Endothelial cell of umbilical vein (primary cell): ENCODE measurements around the gene VWA5B2. TPM values are rescaled to one million over a fixed set of nuclear protein-coding genes. Genes with fewer than 3 reads are reported as not detected.

Experiments
- BruUV-seq: library from RNA; stranded (reverse); fragments of 400-500 nt; replicated peaks from 2 replicates; lab custom pipeline; 2021; lab: Mats Ljungman, UMichigan
- CTCF ChIA-PET: fragments of 300-600, 350-600 bp; sonication (Branson Sonifier 250); formaldehyde crosslinking; loops from one replicate; lab custom pipeline; 2021; ENCODE audit warnings: antibody characterized with exemption, inconsistent platforms; lab: Charles Lee
- POLR2A ChIA-PET: fragments of 300-600, 350-600 bp; sonication (Branson Sonifier 250); formaldehyde crosslinking; loops from one replicate; lab custom pipeline; 2021; ENCODE audit warnings: antibody characterized with exemption, inconsistent platforms; lab: Charles Lee
- DNase-seq: peaks from one replicate; pipeline ENCODE4 v3.0.0-alpha.2; 2011; ENCODE audit warnings: low read depth, low spot score
- FAIRE-seq: peaks from 2 replicates; lab custom pipeline; 2011; peaks lifted over from hg19 to GRCh38; lab: Jason Lieb, UNC
- H2AFZ ChIP-seq: 2 replicates; pipeline ENCODE4 v1.6.0; 2012; ENCODE audit warnings: low read depth, low read length, control low read depth, inconsistent platforms
- H3K27ac ChIP-seq: 2 replicates; pipeline ENCODE4 v1.5.1; 2011; ENCODE audit warnings: low read depth, mild to moderate bottlenecking, control low read depth, low read length, moderate library complexity; ENCODE audit not compliant: insufficient read depth
- H3K27me3 ChIP-seq, 2 experiments: 2 replicates each; pipeline versions ENCODE4 v1.6.0 to v1.6.1; 2011; ENCODE audit warnings: low read length in 2 of 2, mixed read lengths in 1 of 2; ENCODE audit not compliant: control insufficient read depth in 2 of 2, insufficient read depth in 2 of 2
- H3K36me3 ChIP-seq, 2 experiments: 2 replicates in 1 of 2; 3 replicates in 1 of 2; pipeline ENCODE4 v1.5.1; 2011; ENCODE audit warnings: low read length in 2 of 2, mild to moderate bottlenecking in 1 of 2, moderate library complexity in 1 of 2; ENCODE audit not compliant: control insufficient read depth in 2 of 2, insufficient read depth in 2 of 2; ENCODE audit errors: extremely low read depth in 1 of 2
- H3K4me1 ChIP-seq: 3 replicates; pipeline ENCODE4 v1.5.1; 2011; ENCODE audit warnings: mild to moderate bottlenecking, low read length; ENCODE audit not compliant: control insufficient read depth, insufficient read depth; ENCODE audit errors: extremely low read depth
- H3K4me2 ChIP-seq: 2 replicates; pipeline ENCODE4 v1.6.1; 2011; ENCODE audit warnings: low read length, control low read depth, mixed read lengths; ENCODE audit not compliant: insufficient read depth
- H3K4me3 ChIP-seq, 3 experiments: fragments of 200-600 bp in 1 of 3; sonication (generic), shearing (Covaris generic) in 1 of 3; replicated peaks in 1 of 3; 2 replicates each; pipeline ENCODE4 v1.5.1; 2011 to 2016; ENCODE audit warnings: control low read depth in 3 of 3, low read length in 3 of 3, mild to moderate bottlenecking in 2 of 3, inconsistent platforms in 1 of 3, low read depth in 1 of 3, moderate library complexity in 1 of 3; ENCODE audit not compliant: insufficient read depth in 1 of 3
- H3K79me2 ChIP-seq: 2 replicates; pipeline ENCODE4 v1.6.0; 2012; ENCODE audit warnings: low read length, inconsistent platforms; ENCODE audit not compliant: control insufficient read depth, insufficient read depth
- H3K9ac ChIP-seq: replicated peaks from 2 replicates; pipeline ENCODE3; 2011; ENCODE audit warnings: low read length, control low read depth; ENCODE audit not compliant: insufficient read depth; ENCODE audit errors: extremely low read depth
- H3K9me1 ChIP-seq: replicated peaks from 3 replicates; pipeline ENCODE4 v1.6.0; 2011; ENCODE audit warnings: mild to moderate bottlenecking, low read length; ENCODE audit not compliant: control insufficient read depth, insufficient read depth; ENCODE audit errors: extremely low read depth
- H3K9me3 ChIP-seq: replicated peaks from 2 replicates; pipeline ENCODE4 v1.5.1; 2012; ENCODE audit warnings: low read length, inconsistent platforms; ENCODE audit not compliant: control insufficient read depth, insufficient read depth
- H4K20me1 ChIP-seq: replicated peaks from 2 replicates; pipeline ENCODE3; 2011; ENCODE audit warnings: mild to moderate bottlenecking, low read length; ENCODE audit not compliant: control insufficient read depth, insufficient read depth; ENCODE audit errors: extremely low read depth
- CTCF ChIP-seq, 2 donors: IDR thresholded peaks; 1 replicate in 1 of 2; 2 replicates in 1 of 2; pipeline ENCODE4 v1.5.1; 2011; ENCODE audit warnings: low read length in 2 of 2, mild to moderate bottlenecking in 2 of 2, moderate library complexity in 2 of 2, control low read depth in 1 of 2, inconsistent platforms in 1 of 2, low read depth in 1 of 2; ENCODE audit not compliant: insufficient read depth in 1 of 2; ENCODE audit errors: extremely low read depth in 1 of 2
- EZH2 ChIP-seq: IDR thresholded peaks from 2 replicates; pipeline ENCODE4 v1.6.1; 2012; ENCODE audit warnings: borderline replicate concordance, low read depth, mild to moderate bottlenecking, moderate library complexity, low read length, inconsistent platforms; ENCODE audit not compliant: severe bottlenecking
- FOS ChIP-seq: IDR thresholded peaks from 2 replicates; pipeline ENCODE4 v1.6.1; 2011; ENCODE audit warnings: mild to moderate bottlenecking, low read length, moderate library complexity, borderline replicate concordance; ENCODE audit not compliant: insufficient read depth
- GATA2 ChIP-seq: IDR thresholded peaks from 2 replicates; pipeline ENCODE4 v1.7.0; 2011; ENCODE audit warnings: low read depth, mild to moderate bottlenecking, moderate library complexity, mixed read lengths, low read length; ENCODE audit not compliant: insufficient read length, insufficient read depth
- JUN ChIP-seq: IDR thresholded peaks from 2 replicates; pipeline ENCODE4 v1.6.1; 2011; ENCODE audit warnings: borderline replicate concordance, low read depth; ENCODE audit not compliant: insufficient read length, insufficient read depth
- MAX ChIP-seq: IDR thresholded peaks from 2 replicates; pipeline ENCODE4 v1.6.1; 2011; ENCODE audit not compliant: insufficient read depth, insufficient read length
- MYC ChIP-seq: IDR thresholded peaks from one replicate; pipeline ENCODE4 v1.6.1; 2011; ENCODE audit warnings: mild to moderate bottlenecking, low read depth, low read length
- POLR2A ChIP-seq: IDR thresholded peaks from 2 replicates; pipeline ENCODE4 v1.6.1; 2012; ENCODE audit warnings: low read depth, mild to moderate bottlenecking, control low read depth, low read length
- POLR2AphosphoS5 ChIP-seq: IDR thresholded peaks from 2 replicates; pipeline ENCODE4 v1.6.1; 2012; ENCODE audit warnings: low read depth, mild to moderate bottlenecking, control low read depth, low read length, moderate library complexity; ENCODE audit not compliant: insufficient read depth
- dilution Hi-C: fragments of 300-500 bp; cut with MboI; formaldehyde crosslinking; loops from one replicate; pipeline ENCODE4 v1.15.0; 2019; ENCODE audit warnings: low sequenced_read_pairs; ENCODE audit not compliant: extremely low pct_ligation_motif_present
- intact Hi-C: fragments of 100-400 bp; cut with micrococcal nuclease; formaldehyde crosslinking; loops from one replicate; pipeline ENCODE4 v1.10.0; 2022
- polyA plus RNA-seq, 4 experiments: library from polyadenylated mRNA; depleted of rRNA in 3 of 4; stranded (reverse) in 3 of 4; unstranded in 1 of 4; fragments of >200 nt; gene quantifications; 2 replicates each; pipeline versions ENCODE4 v1.2.1 to v1.2.3, GENCODE V29; 2011 to 2012; ENCODE audit warnings: missing spikeins in 1 of 4
- total RNA-seq: library from RNA; stranded (reverse); gene quantifications from 2 replicates; pipeline ENCODE4 v1.2.3, GENCODE V29; 2021

VWA5B2 gene
- total and polyA plus RNA-seq, 2 donors (not counting 3 experiments of a cell fraction or from before 2014, with no cell fraction given), result 0.03 TPM; not detected in 1

GRCh38 chr3:184231671-184232070 lies 2.3 kb downstream of the VWA5B2 start:
- no TSS peak for BruUV-seq
- Histone ChIP-seq H3K4me2 (no peak overlapping the region), H3K9me3 (no peaks in the 10 kb centered on the region), H2AFZ (no peak overlapping the region), H3K9ac (no peak overlapping the region), H3K27ac (no peak overlapping the region), H3K79me2 (no peaks in the 10 kb centered on the region), H3K36me3 (no peaks in the 10 kb centered on the region), H3K27me3 (peaks cover 38 to 48% of the 10 kb centered on the region in 2 experiments), H3K9me1 (no peaks in the 10 kb centered on the region), H3K4me3 (no peak overlapping the region), H4K20me1 (no peaks in the 10 kb centered on the region), H3K4me1 (peaks cover 4% of the 10 kb centered on the region)
- DNase-seq (no peak), FAIRE-seq (no peak)
- intact Hi-C loops (no loop called here), dilution Hi-C loops (no loop called here)
- TF ChIP-seq JUN (no peak), MAX (no peak), EZH2 (no peak), FOS (no peak), MYC (no peak), CTCF (IDR thresholded peaks at IDR 0.05; ENCODE audit: extremely low read depth in 1 of 2, insufficient read depth in 1 of 2, low read depth in 1 of 2, low read length in 2 of 2) (no peak), POLR2A (no peak), GATA2 (no peak), POLR2AphosphoS5 (no peak)
- POLR2A ChIA-PET, result interaction anchor here (0.6 kb wide), 1 partner anchor 27 kb away, joined by 4 read pairs; no protein-coding TSS in a partner anchor
- CTCF ChIA-PET, result no interaction called here
